Right cardiac atrium (tissue), 5 donors: ENCODE results near the gene FCER1G. TPM values are rescaled to one million over a fixed set of nuclear protein-coding genes. Genes with fewer than 3 reads are reported as not detected.

Experiments used
- ATAC-seq, 2 donors: fragments of 200-7000 bp; cut with Tn5 transposase; one replicate each; pipeline versions ENCODE4 v1.8.0 to v1.9.1; 2020; ENCODE audit warnings: moderate library complexity in 2 of 2, mild to moderate bottlenecking in 1 of 2
- DNase-seq, 3 donors: peaks; one replicate each; pipeline ENCODE4 v3.0.0-alpha.2; 2020
- H3K27ac ChIP-seq: one replicate; pipeline ENCODE4 v1.5.1; 2013; ENCODE audit warnings: mild to moderate bottlenecking, low read length, control low read depth, moderate library complexity
- H3K27me3 ChIP-seq: one replicate; pipeline ENCODE4 v1.6.1; 2013; ENCODE audit not compliant: control insufficient read depth, insufficient read depth
- H3K4me1 ChIP-seq: one replicate; pipeline ENCODE4 v1.6.1; 2013; ENCODE audit warnings: low read length; ENCODE audit not compliant: control insufficient read depth, insufficient read depth
- H3K4me3 ChIP-seq: one replicate; pipeline ENCODE4 v1.5.1; 2013; ENCODE audit warnings: low read length, control low read depth
- H3K9me3 ChIP-seq: one replicate; pipeline ENCODE4 v1.6.1; 2013; ENCODE audit warnings: low read length; ENCODE audit not compliant: control insufficient read depth
- WGBS: extraction: QIAGEN DNeasy Blood & Tissue Kit; methylation state at CpG from one replicate; pipeline ENCODE4 v1.1.7; 2013; 5-methylcytosine and 5-hydroxymethylcytosine counted together
- intact Hi-C, 4 donors: fragments of 100-400 bp; cut with DNase I; formaldehyde crosslinking; loops; one replicate each; pipeline versions ENCODE4 v1.11.0 to v1.14.0; 2022 to 2023
- polyA plus RNA-seq: library from polyadenylated mRNA; stranded (reverse); fragments of 200-250 nt; gene quantifications from one replicate; pipeline ENCODE4 v1.2.3, GENCODE V29; 2013
- total RNA-seq, 4 donors: library from RNA; stranded (reverse); fragmentation: NEBNext Ultra II Directional; extraction: Animal tissue kit (Norgen Biotek cat#: 25700); gene quantifications; one replicate each; pipeline ENCODE4 v1.2.1, GENCODE V29; 2021
- donor health status: healthy with polysubstance abuse.
- donor health status: DM: no; HTN: yes; CAD: no.
- donor health status: DM: no; HTN: no; CAD: no.
- donor health status: DM: no; HTN: yes; CAD: no; lungs with severe emphysema.
- donor health status: DM: yes; HTN: yes; CAD: no.

Gene FCER1G
- total and polyA plus RNA-seq, 5 donors = 23.3 to 44.3 (median 33.4) TPM

- no peak for DNase-seq
- 80% methylated on average over 6 of the region's 6 CpGs for WGBS
- no peak overlapping the region for H3K4me3 ChIP-seq
- ATAC-seq = no peak
- intact Hi-C loops = no loop called here
- no peak overlapping the region for H3K27ac ChIP-seq
- no peaks in the 10 kb centered on the region for H3K27me3 ChIP-seq
- peaks cover 3% of the 10 kb centered on the region for H3K4me1 ChIP-seq
- H3K9me3 ChIP-seq = no peaks in the 10 kb centered on the region
Measured at GRCh38 chr1:161188381-161188780, 26.7 kb upstream of the FCER1G start.

- Histone ChIP-seq H3K4me3 (no peak overlapping the region), H3K27ac (no peak overlapping the region), H3K27me3 (no peaks in the 10 kb centered on the region), H3K4me1 (peaks cover 3% of the 10 kb centered on the region), H3K9me3 (no peaks in the 10 kb centered on the region)
- ATAC-seq = no peak
- WGBS = 91% methylated on average over 5 of the region's 5 CpGs
- DNase-seq = peak in 1 of 3 donors; percentile 17
- intact Hi-C loops = no loop called here
Measured at GRCh38 chr1:161189036-161189435, 26.1 kb upstream of the FCER1G start.

DNA sequence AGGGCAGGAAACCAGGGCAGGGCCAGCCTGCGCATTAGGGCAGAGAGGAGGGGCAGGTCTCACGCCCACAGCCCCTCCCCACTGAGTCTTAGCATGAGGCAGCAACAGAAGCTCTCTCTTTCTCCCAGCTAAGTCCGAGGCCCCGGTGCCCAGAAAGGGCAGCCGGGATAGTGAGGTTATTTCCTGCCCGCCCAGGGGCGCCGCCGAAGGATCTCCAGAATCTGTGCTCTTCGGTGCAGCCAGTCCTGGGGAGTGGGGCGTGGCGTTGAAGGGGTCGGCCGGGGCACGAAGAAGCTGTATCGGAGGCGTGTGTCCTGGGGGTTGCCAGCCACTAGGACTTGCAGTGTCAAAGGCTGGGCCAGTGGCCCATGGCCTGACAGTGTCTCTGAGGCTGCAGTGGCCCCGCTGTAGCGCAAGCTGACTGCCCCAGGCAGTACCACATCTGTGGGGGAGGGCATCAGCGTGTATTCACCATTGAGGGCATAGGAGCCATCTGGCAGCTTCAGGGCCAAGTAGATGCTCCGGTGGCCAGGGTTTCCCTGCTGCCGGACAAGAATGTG, 24.1 kb upstream of the FCER1G start:
- ATAC-seq (peak in 1 of 2 donors; percentile 2), DNase-seq (peak in 2 of 3 donors; percentile 49 to 51)
- peaks cover 3% of the 10 kb centered on the region for H3K4me1 ChIP-seq
- H3K27me3 ChIP-seq = no peaks in the 10 kb centered on the region
- no peak overlapping the region for H3K27ac ChIP-seq
- 67% methylated on average over 22 of the region's 22 CpGs for WGBS
- H3K4me3 ChIP-seq = no peak overlapping the region
- intact Hi-C loops = loop anchor here in 1 of 4 donors (10.0 kb wide), 1 partner anchor 194 kb away; no protein-coding TSS in a partner anchor
- no peaks in the 10 kb centered on the region for H3K9me3 ChIP-seq

- Histone ChIP-seq H3K4me3 (no peak overlapping the region), H3K27me3 (no peaks in the 10 kb centered on the region), H3K9me3 (no peaks in the 10 kb centered on the region), H3K27ac (no peak overlapping the region), H3K4me1 (peaks cover under 1% of the 10 kb centered on the region)
- ATAC-seq (no peak), DNase-seq (peak in 1 of 3 donors; percentile 52)
- WGBS = 78% methylated on average over 8 of the region's 8 CpGs
- intact Hi-C loops = loop anchor here in 1 of 4 donors (10.0 kb wide), 1 partner anchor 193 kb away; no protein-coding TSS in a partner anchor
Measured at GRCh38 chr1:161191971-161192370, 23.1 kb upstream of the FCER1G start.

GRCh38 chr1:161192476-161193465, 22.3 kb upstream of the FCER1G start:
- ATAC-seq (peak; percentile 12 to 49), DNase-seq (peak in 2 of 3 donors; percentile 71 to 76)
- WGBS = 46% methylated on average over 15 of the region's 15 CpGs
- Histone ChIP-seq H3K4me1 (no peaks in the 10 kb centered on the region), H3K27ac (no peak overlapping the region), H3K4me3 (no peak overlapping the region), H3K27me3 (no peaks in the 10 kb centered on the region), H3K9me3 (no peaks in the 10 kb centered on the region)
- intact Hi-C loops = loop anchor here in 1 of 4 donors (10.0 kb wide), 1 partner anchor 192 kb away; no protein-coding TSS in a partner anchor

DNA sequence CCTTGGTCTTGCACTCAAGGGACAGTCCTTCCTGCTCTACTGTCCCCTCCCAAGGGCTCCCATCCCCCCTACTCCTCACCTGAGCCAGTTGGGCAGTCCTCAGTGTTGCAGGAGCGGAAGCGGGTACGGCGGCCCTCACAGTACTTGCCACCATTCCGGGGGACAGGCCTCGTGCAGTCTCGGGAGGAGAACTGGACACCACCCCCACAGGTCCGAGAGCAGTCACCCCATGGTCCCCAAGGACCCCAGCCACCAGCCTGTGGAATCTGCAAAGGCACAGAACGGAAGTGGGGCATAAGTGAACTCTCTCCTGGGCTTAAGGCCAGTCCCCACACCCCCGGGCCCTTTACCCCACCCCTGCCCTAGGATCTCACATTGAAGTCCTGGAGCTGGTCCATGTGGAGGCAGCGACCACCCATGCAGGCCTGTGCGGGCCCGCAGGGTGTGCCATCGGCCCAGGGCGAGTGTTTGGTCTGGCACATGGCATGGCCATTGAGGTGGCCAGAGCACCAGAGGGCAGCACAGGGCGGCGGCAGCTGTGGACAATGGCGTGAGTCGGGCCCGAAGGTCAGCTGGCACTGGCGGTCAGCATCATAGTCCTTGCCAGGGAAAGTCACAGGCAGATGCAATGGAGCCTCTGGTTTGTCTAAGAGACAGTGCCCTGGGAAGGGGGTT, 21.4 kb upstream of the FCER1G start:
- no peak for ATAC-seq

GRCh38 chr1:161195171-161195570, 19.9 kb upstream of the FCER1G start:
- intact Hi-C loops = loop anchor here in 1 of 4 donors (10.0 kb wide), 1 partner anchor 190 kb away; no protein-coding TSS in a partner anchor
- 71% methylated on average over 4 of the region's 4 CpGs for WGBS
- Histone ChIP-seq H3K27ac (no peak overlapping the region), H3K27me3 (no peaks in the 10 kb centered on the region), H3K4me3 (no peak overlapping the region), H3K4me1 (peaks cover 8% of the 10 kb centered on the region), H3K9me3 (no peaks in the 10 kb centered on the region)
- ATAC-seq (no peak), DNase-seq (peak in 1 of 3 donors; percentile 21)

More for the DNA sequence above, 21.4 kb upstream of the FCER1G start:
- no peak overlapping the region for H3K27ac ChIP-seq
- WGBS = 69% methylated on average over 21 of the region's 21 CpGs
- DNase-seq = peak; percentile 61 to 74 (median 69)
- intact Hi-C loops = loop anchor here in 1 of 4 donors (10.0 kb wide), 1 partner anchor 191 kb away; no protein-coding TSS in a partner anchor
- no peaks in the 10 kb centered on the region for H3K9me3 ChIP-seq
- no peaks in the 10 kb centered on the region for H3K27me3 ChIP-seq
- H3K4me3 ChIP-seq = no peak overlapping the region
- H3K4me1 ChIP-seq = peaks cover under 1% of the 10 kb centered on the region

- peak overlapping the region; percentile 39 for H3K4me3 ChIP-seq
- no peaks in the 10 kb centered on the region for H3K9me3 ChIP-seq
- no peaks in the 10 kb centered on the region for H3K27me3 ChIP-seq
- peak in 2 of 3 donors; percentile 9 to 12 for DNase-seq
- 83% methylated on average over 7 of the region's 7 CpGs for WGBS
- ATAC-seq = no peak
- peaks cover 16% of the 10 kb centered on the region for H3K4me1 ChIP-seq
- intact Hi-C loops = loop anchor here in 1 of 4 donors (10.0 kb wide), 1 partner anchor 189 kb away; no protein-coding TSS in a partner anchor
- H3K27ac ChIP-seq = no peak overlapping the region
Measured at GRCh38 chr1:161196111-161196510, 19.0 kb upstream of the FCER1G start.

DNA sequence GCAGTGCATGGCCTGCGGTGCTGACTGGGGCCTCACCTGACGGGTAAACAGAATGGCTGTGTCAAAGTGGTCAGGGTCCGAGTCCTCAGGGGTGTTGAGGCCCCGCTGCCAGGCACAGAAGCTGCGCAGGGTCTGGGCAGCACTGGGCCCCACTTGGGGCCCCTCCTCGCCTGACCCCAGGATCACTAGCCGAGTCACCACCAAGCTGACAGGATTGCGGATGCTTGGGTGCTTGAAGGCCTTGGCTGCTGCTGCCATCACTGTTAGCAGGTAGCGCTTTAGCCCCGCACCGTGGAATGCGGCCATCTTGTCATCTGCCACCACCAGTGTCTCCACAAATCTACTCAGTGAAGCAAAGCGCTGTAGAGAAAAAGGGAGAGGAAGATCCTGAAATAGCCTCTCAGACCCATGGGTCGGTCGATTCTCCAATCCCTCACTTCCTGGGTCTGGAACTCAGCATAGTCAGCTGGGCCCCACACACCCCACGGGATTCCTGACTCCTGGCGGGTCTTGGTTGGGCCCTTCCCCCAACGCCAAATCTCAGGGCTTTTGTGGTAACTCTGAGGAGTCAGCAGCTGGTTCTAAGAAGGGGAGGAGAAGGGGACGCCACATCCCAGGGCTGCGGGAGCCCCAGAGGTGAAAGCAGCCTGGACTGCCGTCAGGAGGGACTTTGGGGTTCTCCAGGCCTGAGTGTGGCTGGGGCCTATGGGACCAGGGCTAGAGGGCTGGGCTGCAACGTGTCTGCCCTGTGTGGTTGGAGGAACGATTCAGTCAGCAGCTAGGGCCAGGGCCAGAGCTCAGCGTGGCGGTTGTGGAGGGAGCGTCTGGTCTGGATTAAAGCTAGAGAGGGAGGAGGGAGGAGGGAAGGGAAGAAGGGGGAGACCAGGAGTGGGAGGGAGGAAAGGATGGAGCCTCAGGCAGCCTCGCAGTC, 18.3 kb upstream of the FCER1G start:
- H3K27ac ChIP-seq = peak overlapping the region; percentile 99
- H3K27me3 ChIP-seq = no peaks in the 10 kb centered on the region
- ATAC-seq = peak in 1 of 2 donors; percentile 3
- no peaks in the 10 kb centered on the region for H3K9me3 ChIP-seq
- peaks cover 19% of the 10 kb centered on the region for H3K4me1 ChIP-seq
- WGBS = 59% methylated on average over 27 of the region's 27 CpGs
- DNase-seq = peak; percentile 51 to 84 (median 82)
- H3K4me3 ChIP-seq = peak overlapping the region; percentile 39
- intact Hi-C loops = loop anchor here in 1 of 4 donors (10.0 kb wide), 1 partner anchor 188 kb away; no protein-coding TSS in a partner anchor
